A673 (cell line): ENCODE results near the gene GIMAP8.

ENCODE experiments used
- EZH2 ChIP-seq: fragments of 200-600 bp; sonication (generic); IDR thresholded peaks from 2 replicates; pipeline ENCODE4 v1.6.1; 2017; ENCODE audit warnings: borderline replicate concordance, low read depth, mild to moderate bottlenecking, mixed read lengths, antibody characterized with exemption, low read length; ENCODE audit not compliant: poor library complexity, severe bottlenecking
- TF ChIP-seq, protein P1 (sequence below): fragments of 300-800, 200-600 bp; sonication (generic); conservative IDR thresholded peaks from 2 replicates; pipeline ENCODE4 v1.5.1; 2017; ENCODE audit warnings: low read depth, mild to moderate bottlenecking, antibody characterized with exemption, low read length, moderate library complexity, mixed read lengths

GRCh38 chr7:150401424-150401790, 49.0 kb upstream of the GIMAP8 start:
- TF ChIP-seq EZH2 = no peak
- TF ChIP-seq, protein P1, sequence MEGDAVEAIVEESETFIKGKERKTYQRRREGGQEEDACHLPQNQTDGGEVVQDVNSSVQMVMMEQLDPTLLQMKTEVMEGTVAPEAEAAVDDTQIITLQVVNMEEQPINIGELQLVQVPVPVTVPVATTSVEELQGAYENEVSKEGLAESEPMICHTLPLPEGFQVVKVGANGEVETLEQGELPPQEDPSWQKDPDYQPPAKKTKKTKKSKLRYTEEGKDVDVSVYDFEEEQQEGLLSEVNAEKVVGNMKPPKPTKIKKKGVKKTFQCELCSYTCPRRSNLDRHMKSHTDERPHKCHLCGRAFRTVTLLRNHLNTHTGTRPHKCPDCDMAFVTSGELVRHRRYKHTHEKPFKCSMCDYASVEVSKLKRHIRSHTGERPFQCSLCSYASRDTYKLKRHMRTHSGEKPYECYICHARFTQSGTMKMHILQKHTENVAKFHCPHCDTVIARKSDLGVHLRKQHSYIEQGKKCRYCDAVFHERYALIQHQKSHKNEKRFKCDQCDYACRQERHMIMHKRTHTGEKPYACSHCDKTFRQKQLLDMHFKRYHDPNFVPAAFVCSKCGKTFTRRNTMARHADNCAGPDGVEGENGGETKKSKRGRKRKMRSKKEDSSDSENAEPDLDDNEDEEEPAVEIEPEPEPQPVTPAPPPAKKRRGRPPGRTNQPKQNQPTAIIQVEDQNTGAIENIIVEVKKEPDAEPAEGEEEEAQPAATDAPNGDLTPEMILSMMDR = no peak
